ENCODE measurements around the gene APBA1. TPM values are rescaled to one million over a fixed set of nuclear protein-coding genes. Genes with fewer than 3 reads are reported as not detected.

The APBA1 gene
- total RNA-seq, 4 donors from 2014 or later = 3.6 to 11.7 (median 8.0) TPM

GRCh38 chr9:69386651-69387050 lies 285.5 kb downstream of the APBA1 start:
- Histone ChIP-seq H3K27me3 (no peaks in the 10 kb centered on the region), H3K4me3 (no peak overlapping the region)
- intact Hi-C loops (cut with DNase I; ENCODE audit: low total_unique reads) = no loop called here

GRCh38 chr9:69385581-69386033 lies 286.6 kb downstream of the APBA1 start:
- no peak overlapping the region for H3K27ac ChIP-seq

More at GRCh38 chr9:69386651-69387050, 285.5 kb downstream of the APBA1 start:
- Histone ChIP-seq H3K27ac (no peak overlapping the region), H3K4me1 (no peaks in the 10 kb centered on the region), H3K9me3 (no peaks in the 10 kb centered on the region), H3K36me3 (no peaks in the 10 kb centered on the region)
- TF ChIP-seq CTCF (IDR thresholded peaks at IDR 0.05) = no peak
- TF ChIP-seq POLR2A (IDR thresholded peaks at IDR 0.05) = no peak
- no peak for DNase-seq

GRCh38 chr9:69382135-69382534 lies 290.0 kb downstream of the APBA1 start:
- Histone ChIP-seq H3K27me3 (no peaks in the 10 kb centered on the region), H3K4me1 (no peaks in the 10 kb centered on the region), H3K4me3 (no peak overlapping the region), H3K9me3 (no peaks in the 10 kb centered on the region), H3K36me3 (no peaks in the 10 kb centered on the region), H3K27ac (no peak overlapping the region)
- no peak for DNase-seq
- intact Hi-C loops (cut with DNase I; ENCODE audit: low total_unique reads) = no loop called here
- no peak for TF ChIP-seq POLR2A (IDR thresholded peaks at IDR 0.05)
- TF ChIP-seq CTCF (IDR thresholded peaks at IDR 0.05) = no peak

More at GRCh38 chr9:69385581-69386033, 286.6 kb downstream of the APBA1 start:
- DNase-seq = no peak
- Histone ChIP-seq H3K9me3 (no peaks in the 10 kb centered on the region), H3K4me3 (no peak overlapping the region), H3K27me3 (no peaks in the 10 kb centered on the region), H3K36me3 (no peaks in the 10 kb centered on the region), H3K4me1 (no peaks in the 10 kb centered on the region)
- intact Hi-C loops (cut with DNase I; ENCODE audit: low total_unique reads) = no loop called here
- no peak for TF ChIP-seq CTCF (IDR thresholded peaks at IDR 0.05)
- no peak for TF ChIP-seq POLR2A (IDR thresholded peaks at IDR 0.05)

GRCh38 chr9:69380811-69381210 lies 291.4 kb downstream of the APBA1 start:
- H3K9me3 ChIP-seq = no peaks in the 10 kb centered on the region
- no peak overlapping the region for H3K27ac ChIP-seq
- no peak overlapping the region for H3K4me3 ChIP-seq
- no peaks in the 10 kb centered on the region for H3K27me3 ChIP-seq
- H3K4me1 ChIP-seq = no peaks in the 10 kb centered on the region
- H3K36me3 ChIP-seq = no peaks in the 10 kb centered on the region
- TF ChIP-seq POLR2A (IDR thresholded peaks at IDR 0.05) (no peak), CTCF (IDR thresholded peaks at IDR 0.05) (no peak)
- intact Hi-C loops (cut with DNase I; ENCODE audit: low total_unique reads) = no loop called here
- no peak for DNase-seq

GRCh38 chr9:69380301-69380700 lies 291.9 kb downstream of the APBA1 start:
- H3K27ac ChIP-seq = no peak overlapping the region
- intact Hi-C loops (cut with DNase I; ENCODE audit: low total_unique reads) = no loop called here
- DNase-seq = no peak
- no peaks in the 10 kb centered on the region for H3K27me3 ChIP-seq
- TF ChIP-seq POLR2A (IDR thresholded peaks at IDR 0.05) (no peak), CTCF (IDR thresholded peaks at IDR 0.05) (no peak)
- H3K36me3 ChIP-seq = no peaks in the 10 kb centered on the region
- H3K9me3 ChIP-seq = no peaks in the 10 kb centered on the region
- H3K4me1 ChIP-seq = no peaks in the 10 kb centered on the region
- H3K4me3 ChIP-seq = no peak overlapping the region
